Measurements from ENCODE around the gene PRKAR1B.

The PRKAR1B gene

DNA sequence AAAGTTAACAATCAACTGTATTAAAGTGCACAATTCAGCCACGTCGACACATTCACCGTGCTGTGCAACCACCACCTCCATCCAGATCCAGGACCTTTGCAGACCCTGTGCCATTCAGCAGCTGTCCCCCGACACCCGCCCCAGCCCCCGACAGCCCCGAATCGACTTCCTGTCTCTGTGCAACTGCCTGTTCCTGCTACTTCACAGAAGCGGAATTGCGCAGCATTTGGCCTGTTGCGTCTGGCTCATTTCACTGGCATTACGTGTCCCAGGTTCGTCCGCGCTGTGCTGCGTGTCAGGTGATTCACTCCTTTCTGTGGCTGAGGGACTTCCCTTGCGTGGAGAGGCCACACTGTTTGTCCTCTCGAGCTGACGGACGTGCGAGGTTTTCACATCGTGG, 33.8 kb downstream of the PRKAR1B start:
- H3K4me3 ChIP-seq (ENCODE audit: low read length): no peak overlapping the region
- TF ChIP-seq, protein P1, sequence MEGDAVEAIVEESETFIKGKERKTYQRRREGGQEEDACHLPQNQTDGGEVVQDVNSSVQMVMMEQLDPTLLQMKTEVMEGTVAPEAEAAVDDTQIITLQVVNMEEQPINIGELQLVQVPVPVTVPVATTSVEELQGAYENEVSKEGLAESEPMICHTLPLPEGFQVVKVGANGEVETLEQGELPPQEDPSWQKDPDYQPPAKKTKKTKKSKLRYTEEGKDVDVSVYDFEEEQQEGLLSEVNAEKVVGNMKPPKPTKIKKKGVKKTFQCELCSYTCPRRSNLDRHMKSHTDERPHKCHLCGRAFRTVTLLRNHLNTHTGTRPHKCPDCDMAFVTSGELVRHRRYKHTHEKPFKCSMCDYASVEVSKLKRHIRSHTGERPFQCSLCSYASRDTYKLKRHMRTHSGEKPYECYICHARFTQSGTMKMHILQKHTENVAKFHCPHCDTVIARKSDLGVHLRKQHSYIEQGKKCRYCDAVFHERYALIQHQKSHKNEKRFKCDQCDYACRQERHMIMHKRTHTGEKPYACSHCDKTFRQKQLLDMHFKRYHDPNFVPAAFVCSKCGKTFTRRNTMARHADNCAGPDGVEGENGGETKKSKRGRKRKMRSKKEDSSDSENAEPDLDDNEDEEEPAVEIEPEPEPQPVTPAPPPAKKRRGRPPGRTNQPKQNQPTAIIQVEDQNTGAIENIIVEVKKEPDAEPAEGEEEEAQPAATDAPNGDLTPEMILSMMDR (conservative IDR thresholded peaks at IDR 0.05; ENCODE audit: low read length): no peak
- DNase-seq (ENCODE audit: low read depth): no peak

DNA sequence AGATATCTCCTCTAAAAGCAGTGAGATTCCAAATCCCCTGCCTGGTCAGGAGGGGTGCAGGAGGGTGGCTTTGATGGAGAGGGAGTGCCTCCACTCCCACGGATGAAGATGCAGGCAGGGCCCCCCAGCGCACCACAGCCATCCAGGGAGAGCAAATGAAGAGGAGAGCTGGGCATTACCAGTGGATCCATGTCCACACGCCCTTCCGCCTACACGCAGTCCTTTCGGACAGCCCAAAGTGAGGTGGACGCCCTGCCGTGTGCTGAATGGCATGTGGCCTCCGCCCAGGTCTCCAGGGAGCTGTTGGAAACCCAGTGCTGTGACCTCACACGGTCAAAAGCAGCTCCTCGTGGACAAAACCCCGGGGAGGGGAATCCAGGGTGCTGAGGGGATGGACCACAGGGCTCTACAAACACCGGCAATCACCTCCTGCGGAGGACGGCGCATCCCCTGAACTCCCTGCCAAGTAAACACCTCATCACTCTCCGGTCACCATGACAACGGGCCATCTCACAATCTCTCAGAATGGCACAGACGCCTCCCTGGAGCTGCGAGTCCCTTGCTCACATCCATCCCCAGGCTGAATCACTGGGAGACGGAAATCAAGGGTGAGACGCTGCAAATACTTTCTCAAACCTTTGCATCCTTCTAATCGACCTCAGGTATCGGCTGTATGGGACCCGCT, 35.6 kb downstream of the PRKAR1B start:
- TF ChIP-seq, protein P1 (conservative IDR thresholded peaks at IDR 0.05; ENCODE audit: low read length): no peak
- DNase-seq (ENCODE audit: low read depth): no peak
- H3K4me3 ChIP-seq (ENCODE audit: low read length): no peak overlapping the region

DNA sequence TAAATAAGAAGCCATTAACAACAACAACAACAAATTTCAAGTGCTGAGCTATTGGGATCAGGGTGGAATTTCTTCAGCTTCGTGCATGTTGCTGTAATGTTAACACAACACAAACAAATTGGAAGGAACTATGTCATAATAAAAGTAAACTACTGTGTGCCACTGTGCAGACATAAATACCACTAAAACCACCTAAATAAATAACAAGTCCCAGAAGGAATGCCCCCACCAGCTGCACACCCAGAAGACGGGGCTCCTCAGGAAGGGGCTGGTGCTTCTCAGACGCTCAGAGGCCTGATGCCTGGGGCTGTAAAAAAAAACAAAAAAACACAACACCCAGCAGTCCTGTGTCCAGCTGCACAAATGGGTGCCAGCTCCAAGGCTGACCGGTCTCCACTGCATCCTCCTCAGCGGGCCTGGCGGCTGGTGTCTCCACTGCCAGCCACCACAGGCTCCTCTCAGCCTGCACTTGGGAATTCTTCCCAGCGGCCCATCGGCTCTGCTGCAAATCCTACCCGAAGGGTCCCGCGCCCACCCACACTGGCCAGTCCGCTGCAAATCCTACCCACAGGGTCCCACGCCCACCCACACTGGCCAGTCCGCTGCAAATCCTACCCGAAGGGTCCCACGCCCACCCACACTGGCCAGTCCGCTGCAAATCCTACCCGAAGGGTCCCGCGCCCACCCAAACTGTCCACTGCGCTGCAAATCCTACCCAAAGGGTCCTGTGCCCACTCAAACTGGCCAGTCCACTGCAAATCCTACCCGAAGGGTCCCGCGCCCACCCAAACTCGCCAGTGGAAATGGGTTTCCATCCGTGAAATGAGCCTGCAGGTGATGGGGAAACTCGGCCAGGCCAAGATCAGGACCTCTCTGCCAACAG, 36.4 kb downstream of the PRKAR1B start:
- H3K4me3 ChIP-seq (ENCODE audit: low read length): no peak overlapping the region
- DNase-seq (ENCODE audit: low read depth): no peak
- TF ChIP-seq, protein P1 (conservative IDR thresholded peaks at IDR 0.05; ENCODE audit: low read length): no peak

DNA sequence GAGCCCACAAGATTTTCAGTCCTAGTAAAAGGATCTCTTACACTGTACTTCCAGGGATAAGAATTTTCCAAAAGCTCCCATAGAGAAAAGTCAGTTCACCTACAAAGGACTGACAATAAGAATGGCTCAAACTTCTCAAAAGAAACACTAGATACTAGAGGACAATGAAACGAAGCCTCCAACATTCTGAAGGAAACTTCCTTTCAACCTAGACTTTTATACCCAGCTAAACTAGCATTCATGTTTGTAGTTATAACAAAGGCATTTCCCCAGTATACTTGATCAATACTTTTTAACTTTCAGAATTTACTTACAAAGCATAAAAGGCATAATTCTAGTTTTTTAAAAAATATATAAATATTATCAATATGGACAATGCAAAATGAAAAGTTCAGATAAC, 41.5 kb downstream of the PRKAR1B start:
- no peak for DNase-seq (ENCODE audit: low read depth)
- TF ChIP-seq, protein P1 (conservative IDR thresholded peaks at IDR 0.05; ENCODE audit: low read length): no peak
- no peak overlapping the region for H3K4me3 ChIP-seq (ENCODE audit: low read length)

DNA sequence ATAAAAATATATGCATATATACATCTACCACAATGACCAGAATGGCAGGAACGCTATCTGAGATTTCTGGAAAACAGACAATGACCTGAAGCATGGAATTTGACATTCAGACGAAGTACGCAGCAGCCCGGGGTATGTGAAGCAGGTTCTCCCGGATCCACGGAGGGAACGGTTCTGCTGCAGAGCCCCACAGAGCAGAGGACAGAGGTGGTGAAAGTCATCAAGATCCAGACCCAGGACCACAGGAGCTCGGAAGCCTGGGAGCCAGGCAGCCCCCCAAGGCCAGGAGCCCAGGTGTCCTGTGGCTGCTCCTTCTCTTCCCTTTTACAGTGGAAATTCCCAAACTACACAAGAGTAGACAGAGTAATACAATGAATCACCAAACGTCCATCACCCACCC, 42.7 kb downstream of the PRKAR1B start:
- TF ChIP-seq, protein P1 (conservative IDR thresholded peaks at IDR 0.05; ENCODE audit: low read length): no peak
- no peak overlapping the region for H3K4me3 ChIP-seq (ENCODE audit: low read length)
- no peak for DNase-seq (ENCODE audit: low read depth)

DNA sequence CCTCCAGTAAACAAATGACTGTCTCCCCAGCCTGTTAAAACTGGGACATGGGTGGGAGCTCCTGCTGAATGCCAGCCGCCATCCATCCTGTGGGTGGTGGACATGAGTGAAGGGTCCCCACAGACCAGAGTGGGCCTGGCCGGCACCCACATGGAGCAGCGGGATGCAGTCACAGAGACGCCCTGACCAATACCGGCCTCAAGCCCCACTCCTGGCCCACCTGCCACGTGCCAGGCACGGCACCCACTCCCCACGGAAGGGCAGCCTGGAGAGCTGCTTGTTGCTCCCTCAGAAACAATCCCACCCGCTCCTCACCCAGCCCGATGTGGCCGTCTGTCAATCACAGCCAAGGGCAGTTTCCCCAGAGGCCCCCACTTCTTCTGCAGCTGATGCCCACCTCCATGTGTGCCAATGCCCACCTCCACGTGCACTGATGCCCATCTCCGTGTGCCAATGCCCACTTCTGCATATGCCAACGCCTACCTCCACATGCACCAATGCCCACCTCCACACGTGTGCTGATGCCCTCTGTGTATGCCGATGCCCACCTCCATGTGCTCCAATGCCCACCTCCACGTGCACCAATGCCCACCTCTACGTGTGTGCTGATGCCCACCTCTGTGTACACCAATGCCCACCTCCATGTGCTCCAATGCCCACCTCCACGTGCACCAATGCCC, 43.4 kb downstream of the PRKAR1B start:
- H3K4me3 ChIP-seq (ENCODE audit: low read length): no peak overlapping the region
- TF ChIP-seq, protein P1 (conservative IDR thresholded peaks at IDR 0.05; ENCODE audit: low read length): no peak

More for the DNA sequence above, 43.4 kb downstream of the PRKAR1B start:
- DNase-seq (ENCODE audit: low read depth): no peak

Measured in AG10803 (cell line).